NCI-H1694 treated with DMSO at 0.1 percent for 48 hours (cell line): ENCODE results near the gene HRH1.
"Not testable (repeated sequence)": the region's sequence is repeated elsewhere in the genome, so short reads cannot be mapped to it uniquely, and the experiment has no call there.

ENCODE experiments used
- DNase-seq: peaks from one replicate; lab custom pipeline; 2025; lab: John Stamatoyannopoulos, UW

HRH1 gene

DNA sequence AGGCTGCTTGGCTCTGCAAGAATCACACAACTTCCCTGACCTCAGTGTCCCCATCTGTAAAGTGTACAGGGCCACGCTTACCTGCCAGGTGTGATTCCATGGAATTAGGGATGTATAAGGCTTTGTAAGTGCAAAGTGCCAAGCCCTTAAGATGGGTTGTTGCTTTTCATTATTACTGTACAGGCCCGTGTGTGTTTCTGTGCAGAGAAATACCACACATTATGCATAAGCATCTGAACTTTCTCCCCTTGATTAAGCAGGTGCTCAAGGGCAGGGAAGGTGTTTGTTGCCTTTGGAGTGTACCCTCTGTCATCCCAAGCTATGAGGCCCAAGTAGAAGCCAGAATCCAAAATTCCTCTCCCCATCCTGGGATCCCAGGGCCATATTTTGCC lies 13.6 kb upstream of the HRH1 start:
- no peak for DNase-seq

DNA sequence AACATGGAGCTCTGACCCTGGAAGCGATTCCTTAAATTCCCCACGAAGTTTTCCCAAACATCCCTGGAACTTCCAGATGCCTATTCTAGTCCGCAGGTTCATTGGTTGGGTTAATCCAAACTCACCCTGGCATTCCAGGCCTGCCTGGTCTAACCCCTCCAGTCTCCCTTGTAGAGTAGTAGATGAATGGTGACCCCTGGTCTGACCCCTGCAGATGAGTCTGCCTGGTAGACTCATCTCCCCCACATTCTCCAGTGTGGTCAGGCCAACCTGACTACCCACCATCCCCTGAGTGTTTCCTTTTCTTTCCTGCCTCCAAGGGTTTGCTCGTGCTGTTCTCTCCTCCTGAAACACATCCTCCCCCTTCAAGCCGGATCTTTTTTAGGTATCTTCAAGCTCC lies 10.8 kb upstream of the HRH1 start:
- DNase-seq: no peak

DNA sequence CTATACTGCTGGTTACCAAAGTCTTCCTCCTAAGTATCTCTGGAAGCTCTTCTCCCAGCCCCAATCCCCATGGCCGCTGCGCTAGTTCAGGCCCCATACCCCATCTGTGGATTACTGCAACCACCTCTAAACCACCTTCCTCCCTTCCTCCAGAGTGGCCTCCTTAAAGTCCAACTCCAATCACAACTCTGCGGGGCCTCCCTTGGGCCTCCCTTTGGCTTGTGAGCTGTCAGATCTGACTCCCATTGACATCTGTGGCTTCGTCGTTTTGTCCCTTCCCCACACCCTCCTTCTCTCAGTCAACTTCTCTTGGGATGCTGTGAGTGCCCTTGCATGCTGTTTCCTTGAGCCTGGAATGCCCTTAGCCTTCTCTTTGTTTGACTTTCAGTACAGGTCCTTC lies 9.3 kb upstream of the HRH1 start:
- no peak for DNase-seq

DNA sequence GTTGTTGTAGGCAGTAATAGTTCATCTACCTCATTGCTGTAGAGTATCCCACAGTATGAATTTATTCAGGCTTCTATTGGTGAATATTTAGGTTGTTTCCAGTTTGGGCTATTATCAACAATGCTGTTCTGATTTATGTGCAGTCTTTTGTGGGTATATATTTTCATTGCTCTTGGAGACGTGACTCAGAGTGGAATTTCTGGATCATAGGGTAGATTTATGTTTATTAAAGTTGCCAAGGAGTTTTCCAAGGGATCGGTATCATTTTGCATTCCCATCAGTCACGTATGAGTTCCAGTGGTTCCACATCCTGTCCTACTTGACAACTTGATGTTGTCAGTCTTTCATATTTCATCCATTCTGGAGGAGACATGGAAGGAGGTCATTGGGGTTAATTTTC lies 8.4 kb upstream of the HRH1 start:
- DNase-seq: no peak

DNA sequence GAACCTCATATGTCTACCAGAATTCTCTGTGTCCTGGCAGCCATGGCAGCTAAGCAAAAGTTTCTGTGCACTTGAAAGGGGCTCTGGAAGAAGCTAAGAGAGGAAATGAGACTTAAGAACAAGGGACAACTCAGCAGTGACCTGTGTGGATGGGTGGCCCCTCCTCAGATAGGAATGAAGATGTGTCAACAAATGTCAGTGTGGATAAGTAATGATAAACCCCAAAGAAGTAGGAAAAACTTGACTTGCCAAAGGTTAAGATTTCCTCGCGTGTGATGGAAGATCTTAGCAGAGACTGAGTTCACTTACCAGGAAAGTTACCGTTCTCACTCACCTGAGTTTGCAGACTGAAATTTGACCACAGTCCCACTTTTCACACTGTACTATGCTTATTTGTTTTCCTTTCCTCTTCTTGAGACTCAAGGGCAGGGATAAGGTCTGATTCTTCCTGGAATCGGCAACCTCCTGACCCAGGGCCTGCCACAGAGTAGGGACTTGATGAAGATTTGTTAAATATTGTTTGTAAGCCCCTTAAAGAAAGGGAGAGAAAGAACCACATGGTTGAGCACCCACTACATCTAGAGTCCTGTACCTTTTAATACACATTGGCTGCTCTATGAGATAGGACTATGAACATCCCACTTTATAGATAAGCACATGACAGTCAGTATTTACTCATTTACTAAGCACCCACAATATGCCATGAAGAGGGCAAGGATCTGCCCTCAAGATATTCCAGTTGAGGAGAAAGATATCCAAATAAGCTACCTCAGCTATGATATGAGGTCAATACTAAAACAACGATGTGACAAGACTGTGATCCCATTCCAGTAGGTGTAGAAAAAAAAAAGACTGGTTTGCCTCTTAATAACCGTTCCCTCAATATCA lies 7.3 kb upstream of the HRH1 start:
- DNase-seq: no peak

DNA sequence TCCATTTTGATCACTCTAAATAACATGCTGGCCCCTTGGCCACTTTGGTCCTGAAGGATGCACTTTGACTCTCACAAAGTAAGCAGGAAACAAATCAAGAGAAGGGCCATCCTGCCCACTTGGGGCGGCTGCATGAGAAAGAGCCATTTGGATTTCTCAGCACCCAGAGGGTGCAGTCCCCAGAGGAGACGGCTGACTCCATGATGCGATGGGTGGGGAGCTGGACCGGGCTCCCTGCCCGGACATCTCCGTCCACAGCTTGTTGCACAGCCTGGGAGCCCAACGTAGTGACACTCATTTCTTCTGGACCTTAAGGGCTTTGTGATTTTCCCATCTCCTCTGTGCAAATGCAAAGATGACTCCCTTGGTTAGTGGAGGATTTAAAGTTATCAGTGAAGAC lies 4.0 kb upstream of the HRH1 start:
- no peak for DNase-seq

DNA sequence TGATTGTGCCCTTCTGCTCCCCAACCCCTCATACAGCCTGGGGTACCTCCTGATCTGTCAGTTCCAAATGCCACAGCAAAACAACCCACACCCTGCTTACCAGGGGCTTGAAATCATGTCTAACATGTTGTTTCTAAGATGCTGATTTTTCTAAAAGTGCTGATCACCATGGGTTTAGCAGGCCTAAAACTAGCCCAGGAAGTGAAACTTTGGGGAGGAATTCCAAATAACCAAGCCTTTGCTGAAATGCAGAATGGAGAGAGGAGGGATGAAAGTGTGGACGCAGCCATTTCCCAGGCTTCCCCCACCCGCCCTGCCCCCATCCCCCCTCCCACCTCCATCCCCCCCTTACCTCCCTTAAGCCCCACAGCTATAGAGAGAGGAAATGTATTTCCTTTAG lies 2.0 kb upstream of the HRH1 start:
- no peak for DNase-seq

DNA sequence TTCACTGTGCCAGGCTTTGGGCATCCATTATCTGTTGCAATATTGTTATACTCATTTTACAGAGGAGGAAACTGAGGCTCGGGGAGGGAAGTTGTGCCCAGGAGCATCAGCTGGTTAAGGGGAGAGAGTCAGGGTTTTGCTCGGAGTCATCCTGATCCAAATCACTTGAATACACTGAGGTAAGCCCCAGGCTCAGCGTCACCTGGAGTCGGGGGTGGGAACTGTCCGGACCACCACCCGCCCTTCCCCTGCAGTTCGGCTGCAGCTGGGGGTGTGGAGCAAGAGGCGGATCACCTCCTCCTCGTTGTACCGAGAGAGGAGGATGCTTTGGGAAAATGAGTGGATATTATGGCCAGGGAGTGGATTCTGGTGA lies 646 bp downstream of the HRH1 start:
- DNase-seq: no peak

DNA sequence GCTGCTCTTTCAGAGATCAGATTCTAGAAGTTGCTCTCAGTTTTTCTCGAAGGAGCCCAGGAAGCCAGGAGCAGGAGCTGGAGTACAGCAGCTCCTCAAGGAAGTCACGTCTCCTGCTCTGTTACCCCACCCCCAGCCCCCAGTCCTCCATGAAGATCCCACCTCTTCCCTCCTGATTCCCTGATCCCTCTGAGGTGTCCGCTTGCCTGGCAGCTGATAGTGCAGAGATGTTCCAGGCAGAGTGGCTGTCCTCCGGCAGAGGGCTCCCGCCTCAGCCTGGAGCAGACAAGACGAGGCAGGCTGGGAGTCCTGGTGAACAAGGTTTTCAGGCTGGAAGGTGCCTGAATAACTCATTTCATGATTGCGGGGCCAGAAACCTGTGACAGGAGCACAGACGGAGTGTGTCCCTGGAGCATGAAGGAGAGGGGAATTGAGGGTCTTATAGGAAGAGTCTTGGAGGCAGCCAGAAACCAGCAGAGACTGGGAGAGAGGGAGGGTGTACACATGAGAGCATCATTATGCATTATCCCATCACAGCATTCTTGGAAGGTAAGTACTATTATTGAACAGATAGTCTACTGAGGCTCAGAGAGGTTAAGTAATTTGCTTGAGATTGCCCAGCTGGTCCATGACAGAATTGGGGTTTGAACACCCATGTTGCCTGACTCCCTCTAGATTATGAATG lies 1.2 kb downstream of the HRH1 start:
- peak; percentile 49 for DNase-seq

DNA sequence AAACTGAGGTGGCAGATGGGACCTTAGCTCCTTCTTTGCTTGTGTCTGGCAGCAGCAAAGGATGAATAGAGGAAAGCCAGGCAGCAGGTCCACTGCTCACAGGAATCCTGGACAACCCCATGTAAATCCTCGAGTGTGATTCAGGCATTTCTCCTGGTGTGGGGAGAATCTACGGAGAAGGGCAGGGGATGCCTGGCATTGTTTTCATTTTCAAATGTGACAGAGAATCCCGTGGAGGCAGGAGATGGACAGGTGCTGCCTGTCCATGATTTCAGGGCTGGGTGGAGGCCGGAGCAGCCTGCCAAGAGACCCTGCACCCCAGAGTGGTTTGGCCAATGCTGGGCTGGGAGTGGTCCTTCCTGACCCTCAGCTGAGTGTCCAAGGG lies 1.7 kb downstream of the HRH1 start:
- DNase-seq: no peak

DNA sequence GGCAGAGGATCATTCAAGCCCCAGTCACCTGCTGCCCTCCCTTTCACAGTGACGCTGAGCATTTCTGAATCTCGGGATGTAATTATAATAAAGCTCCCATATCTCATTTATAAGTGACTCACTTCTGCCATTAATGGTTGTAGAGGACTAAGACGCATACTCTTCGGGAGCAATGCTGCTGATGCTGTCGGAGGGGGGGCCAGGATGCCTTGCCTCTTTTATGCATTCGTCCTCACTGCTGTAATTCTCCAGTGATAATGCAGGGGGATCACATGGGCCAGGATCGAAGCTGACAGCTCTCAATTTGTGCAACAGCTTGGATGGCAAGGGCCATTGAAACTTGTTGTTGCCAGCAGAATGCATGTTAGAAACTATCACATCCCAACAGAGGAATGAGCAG lies 3.1 kb downstream of the HRH1 start:
- DNase-seq: no peak

DNA sequence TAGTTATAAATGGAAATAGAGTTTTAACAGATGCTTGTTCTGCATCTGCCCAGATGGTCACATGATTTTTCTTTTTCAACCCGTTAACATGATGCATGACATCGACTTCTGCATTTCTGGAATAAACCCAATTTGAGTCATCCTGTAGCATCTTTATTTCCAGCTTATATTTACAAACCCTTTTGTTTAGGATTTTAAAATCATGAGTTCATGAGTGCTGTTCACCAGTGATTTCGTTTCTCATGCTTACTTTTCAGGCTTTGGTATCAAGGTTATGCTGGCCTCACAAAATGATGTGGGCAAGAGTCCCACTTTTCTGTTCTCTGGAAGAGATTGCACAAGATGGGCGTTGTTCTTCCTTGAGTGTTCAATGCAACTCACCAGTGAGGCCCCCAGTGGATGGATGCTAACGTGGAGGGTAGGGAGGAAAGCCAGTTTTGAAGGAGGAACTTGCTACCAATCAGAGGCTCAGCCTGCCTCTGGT lies 5.2 kb downstream of the HRH1 start:
- DNase-seq: no peak

DNA sequence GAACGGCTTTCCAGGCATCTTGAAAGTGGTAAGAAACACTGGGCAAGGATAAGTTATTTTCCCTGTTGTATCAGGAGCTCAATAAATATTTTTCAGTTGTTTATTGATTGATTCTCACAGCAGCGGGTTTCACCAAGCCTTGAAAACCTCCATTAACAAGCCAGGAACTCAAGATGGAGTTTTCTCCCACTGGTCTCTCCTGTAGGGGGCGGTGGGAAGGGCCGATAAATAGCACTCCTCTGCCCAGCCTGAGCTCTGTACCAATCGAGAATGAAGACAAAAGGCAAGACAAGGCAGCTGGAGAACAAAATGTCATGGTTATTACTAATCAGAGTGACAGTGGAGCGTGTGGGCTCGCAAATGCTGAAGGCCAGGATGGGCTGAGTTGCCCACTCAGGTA lies 7.4 kb downstream of the HRH1 start:
- no peak for DNase-seq

DNA sequence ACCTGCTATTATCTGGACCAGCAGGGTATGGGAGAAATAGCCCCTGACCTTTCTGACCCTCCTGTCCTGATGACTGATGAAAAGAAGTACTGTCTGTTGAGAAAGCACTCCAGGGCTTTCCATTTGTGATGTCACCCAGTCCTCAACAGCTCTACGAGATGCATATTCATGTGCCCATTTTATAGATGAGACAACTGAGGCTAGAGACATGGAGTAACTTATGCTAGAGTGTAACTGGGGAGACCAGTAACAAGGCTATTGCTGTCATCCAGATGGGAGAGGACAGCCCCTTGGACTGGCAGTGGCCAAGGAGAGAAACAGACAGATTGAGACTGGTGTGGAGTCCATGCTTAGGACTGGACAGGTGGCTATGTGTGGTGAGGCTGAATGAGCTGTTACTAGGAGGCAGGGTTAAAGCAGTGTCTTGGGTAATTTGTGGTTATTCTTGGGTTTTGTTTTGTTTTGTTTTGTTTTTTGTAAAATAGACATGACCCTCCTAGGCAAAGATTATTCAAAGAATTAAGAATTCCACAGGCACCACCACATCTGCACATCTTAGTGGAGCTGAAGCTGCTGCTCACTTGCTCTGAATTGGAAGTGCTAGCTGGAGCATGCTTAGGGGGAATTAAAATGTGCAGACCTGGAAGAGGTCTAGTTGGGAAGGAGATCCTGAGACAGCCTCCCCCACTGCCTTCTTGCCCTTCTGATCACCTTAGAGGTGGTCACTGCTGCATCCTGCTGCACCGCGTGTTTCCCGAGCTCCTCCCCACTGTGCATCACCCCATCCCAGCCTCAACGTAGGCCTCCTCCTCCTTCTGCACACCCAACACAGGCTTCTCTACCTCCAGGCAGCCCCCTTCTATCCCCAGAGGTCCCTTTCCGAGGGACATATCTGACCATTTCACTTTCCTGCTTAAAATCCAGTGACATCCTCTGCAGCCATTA lies 8.4 kb downstream of the HRH1 start:
- no peak for DNase-seq

DNA sequence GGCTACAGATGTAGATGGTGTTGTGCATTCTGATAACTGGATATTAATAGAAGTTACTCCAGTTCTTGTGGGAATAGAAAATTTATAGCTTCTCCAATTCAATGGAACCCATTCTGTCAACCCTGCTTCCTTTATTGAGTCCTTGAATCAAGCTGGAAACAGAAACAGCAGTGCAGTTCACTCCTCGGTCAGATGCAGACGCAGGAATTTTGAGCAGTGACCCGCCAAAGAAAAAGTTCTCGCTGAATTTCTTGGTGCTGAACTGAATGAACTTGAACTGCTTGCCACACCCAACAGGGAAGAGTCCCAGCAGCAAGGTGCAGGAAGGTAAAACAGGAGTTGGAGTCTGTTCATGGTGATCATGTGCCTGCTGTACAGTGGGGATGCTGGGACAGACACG lies 10.3 kb downstream of the HRH1 start:
- DNase-seq: no peak

DNA sequence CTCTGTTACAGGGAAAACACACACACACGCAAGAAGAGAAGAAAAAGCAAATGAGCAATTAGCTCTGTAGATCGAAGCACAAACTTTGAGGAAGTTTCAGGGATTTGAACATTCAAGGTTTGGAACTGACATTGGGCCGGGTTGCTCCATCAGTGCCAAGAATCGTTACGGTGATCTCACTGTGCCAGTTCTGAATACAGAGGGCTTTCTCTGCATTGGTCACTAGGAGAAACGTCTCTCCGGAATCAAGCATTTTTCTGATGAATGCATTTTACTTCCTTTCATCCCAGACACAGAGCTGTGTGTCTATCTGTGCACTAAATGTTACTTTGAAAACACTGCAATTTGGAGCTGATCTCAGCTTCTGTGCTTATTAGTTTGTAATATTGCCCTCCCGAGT lies 11.2 kb downstream of the HRH1 start:
- no peak for DNase-seq

DNA sequence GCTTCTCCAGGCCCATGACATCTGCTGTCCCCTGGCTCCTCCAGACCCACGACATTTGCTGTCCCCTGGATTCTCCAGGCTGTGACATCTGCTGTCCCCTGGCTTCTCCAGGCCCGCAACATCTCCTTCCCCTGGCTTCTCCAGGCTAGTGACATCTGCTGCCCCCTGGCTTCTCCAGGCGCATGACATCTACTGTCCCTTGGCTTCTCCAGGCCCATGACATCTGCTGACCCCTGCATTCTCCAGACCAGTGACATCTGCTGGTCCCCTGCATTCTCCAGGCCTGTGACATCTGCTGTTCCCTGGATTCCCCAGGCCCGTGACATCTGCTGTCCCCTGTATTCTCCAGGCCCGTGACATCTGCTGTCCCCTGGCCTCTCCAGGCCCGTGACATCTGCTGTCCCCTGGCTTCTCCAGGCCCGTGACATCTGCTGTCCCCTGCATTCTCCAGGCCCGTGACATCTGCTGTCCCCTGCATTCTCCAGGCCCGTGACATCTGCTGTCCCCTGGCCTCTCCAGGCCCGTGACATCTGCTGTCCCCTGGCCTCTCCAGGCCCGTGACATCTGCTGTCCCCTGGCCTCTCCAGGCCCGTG lies 12.6 kb downstream of the HRH1 start:
- not testable (repeated sequence) for DNase-seq

DNA sequence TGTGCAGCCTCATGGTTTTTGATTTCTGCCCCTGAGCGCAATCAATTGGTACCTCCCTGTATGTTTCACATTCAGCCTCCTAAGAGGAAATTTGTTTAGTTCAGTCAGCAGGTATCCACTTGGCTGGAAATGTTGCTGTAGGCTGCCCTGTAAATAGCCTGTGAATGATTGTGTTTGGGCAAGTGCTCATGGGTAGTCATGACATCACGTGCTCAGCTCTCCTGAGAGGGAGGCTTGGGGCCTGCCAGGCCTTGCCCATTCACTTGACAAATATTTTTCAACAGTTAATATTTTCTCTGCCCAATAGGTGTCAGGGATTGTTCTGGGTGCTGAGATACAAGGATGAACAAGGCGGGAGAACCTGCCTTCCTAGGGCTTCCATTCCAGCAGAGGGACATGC lies 13.3 kb downstream of the HRH1 start:
- DNase-seq: no peak

DNA sequence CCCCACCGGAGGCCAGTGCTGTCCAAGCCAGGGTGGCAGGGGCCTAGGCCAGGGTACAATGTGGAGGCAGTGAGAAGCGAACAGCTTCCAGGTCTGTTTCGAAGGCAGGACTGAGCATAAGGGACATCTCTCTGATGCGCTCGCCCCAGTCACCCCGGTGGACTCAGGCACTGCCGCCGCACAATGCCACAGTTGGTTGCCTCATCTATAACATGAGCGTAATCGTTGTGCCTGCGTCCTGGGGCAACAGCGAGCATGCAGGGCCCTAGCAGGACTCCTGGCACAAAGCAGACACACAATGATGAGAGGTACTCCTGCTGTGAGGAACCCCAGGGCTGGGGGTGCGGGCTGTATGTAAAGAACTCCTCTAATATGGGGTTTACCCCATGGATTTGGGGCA lies 14.1 kb downstream of the HRH1 start:
- no peak for DNase-seq

DNA sequence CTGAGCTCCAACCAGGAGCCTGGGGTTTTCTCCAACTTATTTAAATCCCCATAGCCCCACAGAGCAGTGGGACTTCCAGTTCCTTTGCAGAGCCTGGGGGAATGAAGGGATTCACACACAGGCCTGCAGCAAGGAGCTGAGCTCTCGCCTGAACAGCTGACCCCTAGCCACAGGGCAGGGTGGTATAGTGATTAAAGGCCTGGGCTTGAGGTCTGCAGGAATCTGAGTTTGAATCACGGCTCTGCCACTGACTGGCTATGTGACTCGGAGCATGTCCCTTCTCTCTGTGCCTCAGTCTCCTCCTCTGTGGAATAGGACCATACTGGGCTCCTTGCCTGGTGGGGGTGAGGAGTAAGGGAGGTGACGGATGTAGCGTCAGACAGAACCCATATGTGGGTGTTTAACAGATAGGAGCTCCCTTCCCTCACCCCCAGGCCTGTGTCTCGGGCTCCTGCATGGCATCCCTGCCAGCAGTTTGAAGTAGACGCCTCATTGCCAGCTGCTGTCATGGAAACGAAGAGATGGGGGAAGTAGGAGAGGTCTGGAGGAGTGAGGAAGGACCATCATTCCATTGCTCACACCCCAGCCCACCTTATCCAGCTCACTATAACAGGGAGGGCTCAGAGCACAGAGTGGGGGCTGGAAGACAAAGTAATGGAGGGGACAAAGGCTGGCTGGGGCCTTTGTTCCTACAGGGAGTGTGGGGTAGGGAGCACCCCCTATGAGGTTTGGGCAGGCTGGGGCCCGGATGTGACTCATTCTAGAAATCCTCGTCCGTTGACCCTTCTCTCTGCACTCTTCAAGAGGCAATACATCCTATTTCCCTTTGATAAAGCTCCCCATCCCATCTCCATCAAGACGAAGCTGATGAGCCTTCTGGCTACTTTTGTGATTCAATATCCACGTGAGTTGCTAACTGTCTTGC lies 14.8 kb downstream of the HRH1 start:
- no peak for DNase-seq
